WTC11 (cell line): Measurements from ENCODE around the gene ACBD4. TPM values are rescaled to one million over a fixed set of nuclear protein-coding genes. Genes with fewer than 3 reads are reported as not detected.

Source experiments
- ATF2 ChIP-seq: sonication (generic); formaldehyde crosslinking; IDR thresholded peaks from 2 replicates; pipeline ENCODE4 v1.8.1; 2022; ENCODE audit warnings: low read depth, missing genetic modification reagents, borderline replicate concordance
- ATF3 ChIP-seq: sonication (generic); formaldehyde crosslinking; conservative IDR thresholded peaks from 2 replicates; pipeline ENCODE4 v1.8.1; 2022; ENCODE audit warnings: mild to moderate bottlenecking, missing genetic modification reagents
- CBFB ChIP-seq: sonication (generic); formaldehyde crosslinking; IDR thresholded peaks from 2 replicates; pipeline ENCODE4 v1.8.1; 2022; ENCODE audit warnings: mild to moderate bottlenecking, low read depth, missing genetic modification reagents
- CREM ChIP-seq: sonication (generic); formaldehyde crosslinking; IDR thresholded peaks from 2 replicates; pipeline ENCODE4 v1.8.1; 2022; ENCODE audit warnings: mild to moderate bottlenecking, missing genetic modification reagents, moderate library complexity
- MXD4 ChIP-seq: fragments of 250-450 bp; sonication (Bioruptor Pico); IDR thresholded peaks from 2 replicates; pipeline ENCODE4 v1.8.0; 2021; ENCODE audit warnings: mild to moderate bottlenecking, moderate library complexity, borderline replicate concordance
- NFATC4 ChIP-seq: fragments of 250-450 bp; sonication (Bioruptor Pico); IDR thresholded peaks from 2 replicates; pipeline ENCODE4 v1.9.0; 2021; ENCODE audit warnings: mild to moderate bottlenecking
- NFE2L1 ChIP-seq: sonication (generic); formaldehyde crosslinking; IDR thresholded peaks from 2 replicates; pipeline ENCODE4 v1.8.1; 2023; ENCODE audit warnings: missing genetic modification reagents
- NFYB ChIP-seq: sonication (generic); formaldehyde crosslinking; conservative IDR thresholded peaks from 2 replicates; pipeline ENCODE4 v1.8.0; 2022; ENCODE audit warnings: low read depth, missing genetic modification reagents
- NR3C1 ChIP-seq: sonication (generic); formaldehyde crosslinking; conservative IDR thresholded peaks from 2 replicates; pipeline ENCODE4 v1.8.1; 2023; ENCODE audit warnings: low read depth, mild to moderate bottlenecking, missing genetic modification reagents
- OVOL2 ChIP-seq: fragments of 250-450 bp; sonication (Bioruptor Pico); IDR thresholded peaks from 2 replicates; pipeline ENCODE4 v1.9.0; 2021; ENCODE audit warnings: mild to moderate bottlenecking, borderline replicate concordance
- RORB ChIP-seq: fragments of 250-450 bp; sonication (Bioruptor Pico); IDR thresholded peaks from 2 replicates; pipeline ENCODE4 v1.9.0; 2021; ENCODE audit warnings: mild to moderate bottlenecking
- SMAD3 ChIP-seq: sonication (generic); formaldehyde crosslinking; IDR thresholded peaks from 2 replicates; pipeline ENCODE4 v1.8.0; 2022; ENCODE audit warnings: missing genetic modification reagents, mild to moderate bottlenecking, borderline replicate concordance
- SMAD4 ChIP-seq: sonication (generic); formaldehyde crosslinking; IDR thresholded peaks from 2 replicates; pipeline ENCODE4 v1.8.0; 2022; ENCODE audit warnings: mild to moderate bottlenecking, missing genetic modification reagents
- SOX15 ChIP-seq: fragments of 250-450 bp; sonication (Bioruptor Pico); IDR thresholded peaks from 2 replicates; pipeline ENCODE4 v1.9.0; 2021; ENCODE audit warnings: mild to moderate bottlenecking
- TP53 ChIP-seq: sonication (generic); formaldehyde crosslinking; IDR thresholded peaks from 2 replicates; pipeline ENCODE4 v1.8.1; 2023; ENCODE audit warnings: mild to moderate bottlenecking, missing genetic modification reagents
- ZBTB21 ChIP-seq: sonication (generic); formaldehyde crosslinking; IDR thresholded peaks from 2 replicates; pipeline ENCODE4 v1.8.1; 2023; ENCODE audit warnings: mild to moderate bottlenecking, missing genetic modification reagents, borderline replicate concordance
- ZBTB43 ChIP-seq: sonication (generic); formaldehyde crosslinking; IDR thresholded peaks from 2 replicates; pipeline ENCODE4 v1.8.1; 2023; ENCODE audit warnings: mild to moderate bottlenecking, missing genetic modification reagents
- ZNF396 ChIP-seq: fragments of 250-450 bp; sonication (Bioruptor Pico); IDR thresholded peaks from 2 replicates; pipeline ENCODE4 v1.8.0; 2021; ENCODE audit warnings: mild to moderate bottlenecking, moderate library complexity, borderline replicate concordance
- ZNF416 ChIP-seq: fragments of 250-450 bp; sonication (Bioruptor Pico); IDR thresholded peaks from 2 replicates; pipeline ENCODE4 v1.9.0; 2021; ENCODE audit warnings: mild to moderate bottlenecking, inconsistent platforms
- ZNF512 ChIP-seq: sonication (generic); formaldehyde crosslinking; IDR thresholded peaks from 2 replicates; pipeline ENCODE4 v1.8.1; 2022; ENCODE audit warnings: missing genetic modification reagents, borderline replicate concordance
- ZNF532 ChIP-seq: fragments of 250-450 bp; sonication (Bioruptor Pico); IDR thresholded peaks from 2 replicates; pipeline ENCODE4 v1.9.0; 2021; ENCODE audit warnings: mild to moderate bottlenecking, borderline replicate concordance
- total RNA-seq: library from RNA; stranded (reverse); gene quantifications from 3 replicates; pipeline ENCODE4 v1.2.3, GENCODE V29; 2021
- TF ChIP-seq, protein P1 (sequence below): sonication (generic); formaldehyde crosslinking; IDR thresholded peaks from 2 replicates; pipeline ENCODE4 v1.8.0; 2022; ENCODE audit warnings: mild to moderate bottlenecking, missing genetic modification reagents
- TF ChIP-seq, protein P2 (sequence below): sonication (generic); formaldehyde crosslinking; IDR thresholded peaks from 2 replicates; pipeline ENCODE4 v1.8.1; 2023; ENCODE audit warnings: mild to moderate bottlenecking, moderate library complexity, missing genetic modification reagents
- TF ChIP-seq, protein P3 (sequence below): fragments of 200-600 bp; IDR thresholded peaks from 2 replicates; pipeline ENCODE4 v1.8.0; 2022; ENCODE audit warnings: antibody characterized with exemption

The ACBD4 gene
- total RNA-seq, 1 experiment from 2014 or later = 12.7 TPM

DNA sequence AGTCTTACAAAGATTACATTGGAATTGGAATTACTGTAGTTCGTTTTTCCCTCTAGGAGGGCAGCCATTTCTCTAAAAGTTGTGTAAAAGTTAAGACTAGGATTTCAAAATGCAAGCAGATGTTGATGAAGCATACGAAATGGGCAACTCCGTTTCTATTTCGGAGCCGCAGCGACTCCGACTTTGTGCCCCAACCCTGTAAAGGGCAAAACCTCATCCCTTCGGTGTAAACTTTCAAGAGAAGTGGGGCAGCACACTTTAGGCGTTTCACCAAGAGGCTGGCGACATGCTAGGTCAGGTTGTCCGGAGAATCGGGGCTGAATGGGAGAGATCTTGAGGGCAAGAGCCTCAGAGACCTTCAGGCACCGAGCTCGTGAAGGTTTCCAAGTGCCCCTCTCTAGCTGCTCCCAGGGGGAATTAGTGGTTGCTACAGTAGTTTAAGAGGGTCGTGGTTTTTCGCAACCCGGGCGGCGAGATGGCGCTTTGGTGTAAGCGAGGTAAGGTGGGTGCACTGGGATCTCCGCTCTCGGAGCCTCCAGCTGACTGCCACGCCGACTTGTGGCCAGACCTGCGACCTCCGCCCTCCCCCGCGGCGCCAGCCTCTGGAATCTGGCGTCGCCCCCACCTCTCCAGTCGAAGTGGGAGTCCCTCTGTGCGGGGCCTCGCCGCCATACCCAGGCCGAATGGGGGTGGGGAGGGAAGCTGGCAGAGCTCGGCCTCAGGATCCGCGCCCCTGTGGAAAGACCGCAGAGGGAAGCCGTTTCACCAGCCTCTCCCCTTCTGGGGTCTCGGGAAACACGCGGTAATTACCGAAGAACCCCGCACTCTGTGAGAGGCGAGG is 25.2 kb downstream of the ACBD4 start (continued):
- TF ChIP-seq ZBTB43 (CRISPR knock-in tag) (0 out of 2 replicates have a peak, but pooled peaks have one; percentile 40), ZNF512 (CRISPR knock-in tag) (no peak), NR3C1 (no peak), OVOL2 (CRISPR knock-in tag) (no peak), ATF2 (CRISPR knock-in tag) (no peak), ZNF532 (CRISPR knock-in tag) (no peak), CBFB (CRISPR knock-in tag) (no peak; the same call in 1 of the 2 replicates), ZBTB21 (CRISPR knock-in tag) (no peak), ATF3 (CRISPR knock-in tag) (no peak), SOX15 (CRISPR knock-in tag) (no peak), SMAD3 (CRISPR knock-in tag) (no peak), ZNF396 (CRISPR knock-in tag) (no peak), ZNF416 (CRISPR knock-in tag) (no peak), NFE2L1 (CRISPR knock-in tag) (no peak), NFYB (no peak), RORB (CRISPR knock-in tag) (no peak), TP53 (CRISPR knock-in tag) (no peak), MXD4 (CRISPR knock-in tag) (no peak), NFATC4 (peak; percentile 59; the same call in 1 of the 2 replicates), SMAD4 (CRISPR knock-in tag) (no peak), CREM (CRISPR knock-in tag) (no peak)
- TF ChIP-seq, protein P1, sequence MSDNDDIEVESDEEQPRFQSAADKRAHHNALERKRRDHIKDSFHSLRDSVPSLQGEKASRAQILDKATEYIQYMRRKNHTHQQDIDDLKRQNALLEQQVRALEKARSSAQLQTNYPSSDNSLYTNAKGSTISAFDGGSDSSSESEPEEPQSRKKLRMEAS (CRISPR knock-in tag) = peak; percentile 57; the same call in 1 of the 2 replicates
- TF ChIP-seq, protein P2, sequence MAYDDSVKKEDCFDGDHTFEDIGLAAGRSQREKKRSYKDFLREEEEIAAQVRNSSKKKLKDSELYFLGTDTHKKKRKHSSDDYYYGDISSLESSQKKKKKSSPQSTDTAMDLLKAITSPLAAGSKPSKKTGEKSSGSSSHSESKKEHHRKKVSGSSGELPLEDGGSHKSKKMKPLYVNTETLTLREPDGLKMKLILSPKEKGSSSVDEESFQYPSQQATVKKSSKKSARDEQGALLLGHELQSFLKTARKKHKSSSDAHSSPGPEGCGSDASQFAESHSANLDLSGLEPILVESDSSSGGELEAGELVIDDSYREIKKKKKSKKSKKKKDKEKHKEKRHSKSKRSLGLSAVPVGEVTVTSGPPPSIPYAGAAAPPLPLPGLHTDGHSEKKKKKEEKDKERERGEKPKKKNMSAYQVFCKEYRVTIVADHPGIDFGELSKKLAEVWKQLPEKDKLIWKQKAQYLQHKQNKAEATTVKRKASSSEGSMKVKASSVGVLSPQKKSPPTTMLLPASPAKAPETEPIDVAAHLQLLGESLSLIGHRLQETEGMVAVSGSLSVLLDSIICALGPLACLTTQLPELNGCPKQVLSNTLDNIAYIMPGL (CRISPR knock-in tag) = peak; percentile 95
- TF ChIP-seq, protein P3, sequence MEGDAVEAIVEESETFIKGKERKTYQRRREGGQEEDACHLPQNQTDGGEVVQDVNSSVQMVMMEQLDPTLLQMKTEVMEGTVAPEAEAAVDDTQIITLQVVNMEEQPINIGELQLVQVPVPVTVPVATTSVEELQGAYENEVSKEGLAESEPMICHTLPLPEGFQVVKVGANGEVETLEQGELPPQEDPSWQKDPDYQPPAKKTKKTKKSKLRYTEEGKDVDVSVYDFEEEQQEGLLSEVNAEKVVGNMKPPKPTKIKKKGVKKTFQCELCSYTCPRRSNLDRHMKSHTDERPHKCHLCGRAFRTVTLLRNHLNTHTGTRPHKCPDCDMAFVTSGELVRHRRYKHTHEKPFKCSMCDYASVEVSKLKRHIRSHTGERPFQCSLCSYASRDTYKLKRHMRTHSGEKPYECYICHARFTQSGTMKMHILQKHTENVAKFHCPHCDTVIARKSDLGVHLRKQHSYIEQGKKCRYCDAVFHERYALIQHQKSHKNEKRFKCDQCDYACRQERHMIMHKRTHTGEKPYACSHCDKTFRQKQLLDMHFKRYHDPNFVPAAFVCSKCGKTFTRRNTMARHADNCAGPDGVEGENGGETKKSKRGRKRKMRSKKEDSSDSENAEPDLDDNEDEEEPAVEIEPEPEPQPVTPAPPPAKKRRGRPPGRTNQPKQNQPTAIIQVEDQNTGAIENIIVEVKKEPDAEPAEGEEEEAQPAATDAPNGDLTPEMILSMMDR = no peak
